SW 1271 (cell line): ENCODE results near the gene CREB3L4.

Source experiments
- DNase-seq, 2 experiments: peaks; one replicate each; lab custom pipeline; 2025; lab: John Stamatoyannopoulos, UW

Gene CREB3L4, protein sequence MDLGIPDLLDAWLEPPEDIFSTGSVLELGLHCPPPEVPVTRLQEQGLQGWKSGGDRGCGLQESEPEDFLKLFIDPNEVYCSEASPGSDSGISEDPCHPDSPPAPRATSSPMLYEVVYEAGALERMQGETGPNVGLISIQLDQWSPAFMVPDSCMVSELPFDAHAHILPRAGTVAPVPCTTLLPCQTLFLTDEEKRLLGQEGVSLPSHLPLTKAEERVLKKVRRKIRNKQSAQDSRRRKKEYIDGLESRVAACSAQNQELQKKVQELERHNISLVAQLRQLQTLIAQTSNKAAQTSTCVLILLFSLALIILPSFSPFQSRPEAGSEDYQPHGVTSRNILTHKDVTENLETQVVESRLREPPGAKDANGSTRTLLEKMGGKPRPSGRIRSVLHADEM

DNA sequence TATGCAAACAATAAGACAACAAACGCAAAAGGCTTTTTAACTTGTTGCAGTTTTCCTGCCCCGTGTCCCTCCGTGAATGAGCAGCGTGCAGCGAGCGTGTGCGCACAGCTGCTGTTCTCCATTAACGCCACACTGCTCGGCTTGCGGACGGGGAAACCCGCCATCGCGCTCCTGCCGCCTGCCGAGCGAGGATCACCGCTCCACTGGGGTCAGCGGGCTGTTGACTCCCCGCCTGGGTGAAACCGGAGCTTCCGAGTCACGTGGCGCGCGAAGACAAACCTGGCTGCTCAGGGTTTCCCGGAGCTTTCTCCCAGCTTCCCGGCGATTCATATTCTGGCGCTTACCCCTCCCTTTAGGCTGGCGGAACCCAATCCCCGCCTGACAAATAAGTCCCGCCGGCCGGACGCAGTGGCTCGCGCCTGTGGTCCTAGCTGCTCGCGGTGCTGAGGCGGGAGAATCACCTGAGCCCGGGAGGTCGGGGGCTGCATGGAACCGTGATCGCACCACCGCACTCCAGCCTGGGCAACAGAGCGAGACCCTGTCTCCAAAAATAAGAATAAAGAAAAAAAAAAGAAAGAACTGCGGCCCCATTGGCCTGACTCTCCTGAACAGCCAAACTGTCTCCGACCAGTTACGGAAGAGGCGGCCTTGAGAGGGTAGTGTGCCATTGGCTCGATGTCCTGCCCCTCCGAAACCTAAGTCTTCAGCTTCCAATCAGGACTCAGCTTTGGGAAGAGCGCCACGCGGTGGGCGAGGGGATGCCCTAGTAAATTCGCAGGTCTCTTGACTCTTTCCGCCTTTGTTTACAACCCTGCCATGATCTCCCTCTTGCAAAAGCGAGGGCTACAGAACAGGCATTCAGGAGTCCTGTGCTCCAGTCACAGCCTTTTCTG lies at the start of gene CREB3L4:
Gene CREB3L4 (plus strand): TSS at position 796 of the 893 bp plus-strand sequence. CDS start 624 bp downstream, outside the sequence.
- peak; percentile 81 to 90 for DNase-seq

DNA sequence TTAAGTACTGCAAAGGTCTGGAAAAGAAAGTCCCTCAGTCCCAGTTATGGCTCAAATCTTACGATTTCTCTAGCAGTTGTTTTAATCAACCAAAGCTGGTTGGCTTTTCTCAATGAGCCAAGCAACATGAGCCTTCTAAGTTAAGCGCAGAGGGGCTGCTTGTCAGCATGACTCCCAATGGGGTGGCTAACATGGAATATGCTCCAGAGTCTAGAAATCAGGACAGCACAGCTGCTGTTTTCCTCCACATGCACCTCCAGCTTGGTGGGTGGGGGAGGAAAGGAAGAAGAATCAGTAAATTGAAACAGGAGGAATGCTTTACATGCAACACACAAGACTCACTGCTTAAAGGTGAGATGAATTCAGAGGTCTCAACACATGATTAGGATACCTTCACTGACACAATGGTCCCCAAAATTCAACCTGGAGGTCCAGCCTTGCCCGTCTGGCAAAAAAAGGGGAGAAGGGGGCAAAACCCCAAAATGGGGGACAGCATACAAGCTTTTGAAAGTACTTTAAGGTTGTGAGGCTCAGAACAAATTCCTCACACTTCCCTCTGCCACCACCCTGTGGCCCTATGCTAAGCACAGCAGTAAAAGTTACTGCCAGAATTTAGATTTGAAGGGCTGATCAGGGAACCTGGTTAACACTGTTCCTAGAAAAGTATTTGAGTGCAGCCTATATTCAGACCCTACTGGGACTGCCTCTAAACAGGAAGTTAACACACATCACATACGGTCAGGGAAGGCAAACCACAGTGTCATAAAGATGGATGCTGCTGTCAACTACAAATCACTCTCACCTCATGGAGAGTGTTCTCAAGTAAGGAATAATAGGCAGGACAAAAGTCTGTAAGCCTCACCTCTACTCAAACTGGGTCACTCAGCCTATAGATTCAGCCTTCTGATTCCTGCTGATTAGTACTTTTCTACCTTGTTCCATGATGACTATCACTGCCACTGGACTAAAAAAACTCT lies 47.5 kb upstream of the CREB3L4 start:
- DNase-seq: no peak

DNA sequence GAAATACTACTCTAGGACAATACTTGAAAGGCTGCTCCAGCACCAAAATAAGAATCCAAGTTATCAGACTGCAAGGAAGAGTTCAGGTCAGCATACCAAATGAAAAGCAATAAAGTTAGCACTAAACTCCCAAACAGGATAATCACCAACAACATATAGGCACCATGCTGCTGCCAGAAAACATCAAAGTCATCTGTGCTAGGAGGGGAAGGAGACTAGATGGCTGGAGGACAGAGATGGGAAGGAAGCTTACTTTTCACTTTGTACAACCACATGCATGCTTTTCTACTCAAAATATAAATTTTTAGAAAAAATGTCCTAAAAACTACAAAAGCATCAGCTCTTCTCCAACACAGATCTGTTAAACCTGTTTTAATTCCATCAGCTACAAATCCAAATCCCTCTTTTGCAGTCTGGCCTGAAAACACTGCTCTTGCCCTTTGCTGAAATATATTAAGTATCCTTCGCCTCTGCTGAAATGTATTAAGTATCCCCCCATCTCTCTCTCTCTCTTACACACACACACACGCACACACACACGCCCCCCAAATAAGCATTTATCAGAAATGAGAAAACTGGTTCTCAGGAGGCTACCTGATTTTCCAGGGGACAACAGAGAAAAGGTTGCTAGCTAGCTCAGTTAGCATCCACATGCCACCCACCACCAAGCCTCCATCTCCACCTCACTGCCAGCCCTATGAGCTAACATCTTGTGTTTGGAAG lies 46.5 kb upstream of the CREB3L4 start:
- DNase-seq: no peak

DNA sequence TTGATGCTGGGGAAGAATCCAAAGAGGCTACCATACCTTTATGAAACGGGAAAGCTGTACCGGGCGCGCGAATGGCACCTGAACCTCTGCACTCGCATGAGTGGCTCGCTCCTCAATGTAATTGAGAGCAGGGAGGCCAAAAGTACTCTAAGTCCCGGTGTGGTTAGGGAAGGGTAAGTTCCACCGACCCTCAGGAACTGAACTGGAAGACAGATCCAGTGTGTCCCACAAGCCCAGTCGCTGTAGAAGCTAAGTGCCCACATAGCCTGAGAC lies 46.0 kb upstream of the CREB3L4 start:
- no peak for DNase-seq

DNA sequence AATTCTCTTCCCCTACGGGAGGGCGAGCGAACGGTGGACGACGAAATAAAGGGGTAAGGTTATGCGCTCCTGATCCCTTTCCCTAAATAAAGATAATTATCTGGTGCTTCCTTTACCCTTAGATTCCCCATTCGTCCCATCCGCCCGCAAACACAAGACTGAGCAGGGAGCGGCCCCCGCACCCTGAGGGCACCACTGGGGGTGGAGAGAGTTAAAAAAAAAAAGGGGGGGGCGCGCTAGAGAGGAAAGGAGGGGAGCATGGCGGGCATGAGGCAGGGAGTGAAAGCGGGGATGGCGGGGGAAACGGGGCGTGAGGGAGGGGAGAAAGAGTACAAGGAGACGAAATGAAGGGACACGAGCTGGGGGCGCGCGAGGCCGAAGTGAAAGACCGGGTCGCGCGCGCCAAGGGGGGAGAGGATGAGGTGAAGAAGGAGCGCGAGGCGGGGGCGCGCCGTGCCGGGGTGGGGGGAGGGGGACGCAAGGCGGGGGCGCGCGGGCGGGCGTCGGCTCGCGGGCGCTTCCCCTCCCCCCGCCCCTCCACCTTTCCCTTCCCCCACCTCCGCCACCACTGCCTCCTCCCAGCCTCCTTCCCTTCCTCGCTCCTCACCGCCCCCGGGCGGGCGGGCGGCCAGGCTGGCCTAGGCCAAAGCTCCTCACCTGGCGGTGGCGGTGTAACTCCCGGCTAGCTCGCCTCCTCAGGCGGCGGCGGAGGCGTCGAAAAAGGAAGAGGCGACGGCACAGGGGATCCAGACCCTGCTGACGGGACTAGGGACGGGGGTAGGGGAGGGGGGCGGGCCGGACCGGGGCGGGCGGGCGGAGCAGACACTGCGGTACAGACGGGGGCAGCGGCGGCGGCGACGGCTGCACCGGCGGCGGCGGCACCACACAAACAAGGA lies 45.4 kb upstream of the CREB3L4 start:
- peak in 1 of 2 experiments; percentile 51 for DNase-seq

DNA sequence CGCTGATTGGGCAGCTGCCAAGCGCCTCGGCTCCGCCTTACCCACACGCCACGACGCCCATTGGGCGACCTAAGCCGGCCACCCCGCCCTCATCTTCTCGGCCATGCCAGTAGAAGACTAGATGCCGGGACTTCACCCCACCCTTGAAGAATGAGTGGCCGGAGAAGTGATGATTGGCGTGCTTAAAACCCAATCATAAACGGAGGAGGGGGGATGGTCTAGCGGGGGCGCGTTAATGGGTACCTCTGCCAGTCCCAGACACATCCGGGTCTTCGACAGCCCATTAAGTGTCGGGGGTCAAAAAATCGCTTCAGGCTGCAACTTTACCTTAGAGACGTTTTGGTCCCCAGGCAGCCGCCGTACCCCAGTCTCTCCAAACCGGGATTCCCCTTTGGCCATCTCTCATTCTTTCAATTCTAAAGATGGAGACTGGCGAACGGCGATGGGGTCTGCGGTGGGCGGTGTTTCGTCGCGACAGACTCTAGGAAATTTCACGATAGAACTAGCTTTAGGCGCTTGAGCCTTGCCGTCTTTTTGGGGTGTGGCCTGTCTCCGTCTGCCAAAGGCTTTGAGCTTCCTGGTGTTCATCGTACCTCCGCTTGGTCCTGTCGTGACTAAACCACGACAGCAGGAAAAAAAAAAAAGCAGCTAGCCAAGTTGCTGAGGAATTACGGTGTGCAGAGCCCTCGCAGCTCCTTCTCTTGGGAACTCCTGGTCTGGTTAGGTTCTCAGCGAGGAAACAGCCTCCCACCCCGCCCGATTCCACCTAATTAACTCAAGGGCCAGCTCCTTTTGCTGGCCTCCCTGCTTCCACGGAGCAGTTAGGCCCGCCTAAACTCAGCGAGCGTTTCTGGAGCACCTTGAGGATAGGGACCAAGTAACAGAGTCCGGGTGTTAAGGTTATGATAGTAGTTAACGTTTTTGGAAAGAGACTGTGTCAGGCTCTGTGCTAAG lies 44.5 kb upstream of the CREB3L4 start, which contains the start of gene GATAD2B:
Gene GATAD2B (minus strand): TSS at position 1 of the 954 bp plus-strand sequence. CDS start 94,625 bp downstream, outside the sequence.
- DNase-seq: peak; percentile 92 to 97

DNA sequence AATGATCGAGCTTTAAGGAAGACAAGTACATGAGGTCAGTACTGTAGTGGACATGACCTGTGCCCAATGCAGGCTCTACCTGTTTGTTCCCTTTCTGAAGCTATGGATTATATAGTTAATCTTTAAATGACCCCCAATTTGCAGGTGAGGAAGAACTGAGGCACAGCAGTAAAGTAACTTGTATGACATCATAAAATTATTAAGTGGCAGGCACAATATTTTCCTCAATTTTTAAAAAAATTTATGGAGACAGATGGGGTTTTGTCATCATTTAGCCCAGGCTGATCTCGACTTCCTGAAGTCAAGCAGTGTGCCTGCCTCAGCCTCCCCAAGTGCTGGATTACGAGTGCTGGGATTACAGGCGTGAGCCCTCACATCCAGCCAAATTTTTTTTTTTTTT lies 41.3 kb upstream of the CREB3L4 start:
- DNase-seq: no peak

DNA sequence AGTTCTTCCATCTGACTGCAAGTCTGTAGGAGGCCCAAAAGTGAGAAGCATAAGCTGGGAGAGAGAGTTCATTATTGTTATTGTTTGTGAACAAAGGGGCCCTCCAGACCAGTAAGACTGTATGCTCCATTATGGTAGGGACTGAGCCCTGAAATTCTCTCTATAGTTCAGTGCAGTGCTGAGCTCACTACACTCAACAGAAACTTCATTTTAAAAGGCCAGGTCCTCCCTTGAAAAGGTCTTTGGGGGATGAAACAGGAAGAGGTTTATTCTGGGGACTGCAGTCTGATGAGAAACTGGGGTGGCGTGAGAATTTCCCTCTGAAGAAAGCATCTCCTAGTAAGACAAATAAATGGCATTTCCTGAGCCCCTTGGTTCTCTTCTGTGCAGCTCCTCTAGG lies 39.5 kb upstream of the CREB3L4 start:
- no peak for DNase-seq

DNA sequence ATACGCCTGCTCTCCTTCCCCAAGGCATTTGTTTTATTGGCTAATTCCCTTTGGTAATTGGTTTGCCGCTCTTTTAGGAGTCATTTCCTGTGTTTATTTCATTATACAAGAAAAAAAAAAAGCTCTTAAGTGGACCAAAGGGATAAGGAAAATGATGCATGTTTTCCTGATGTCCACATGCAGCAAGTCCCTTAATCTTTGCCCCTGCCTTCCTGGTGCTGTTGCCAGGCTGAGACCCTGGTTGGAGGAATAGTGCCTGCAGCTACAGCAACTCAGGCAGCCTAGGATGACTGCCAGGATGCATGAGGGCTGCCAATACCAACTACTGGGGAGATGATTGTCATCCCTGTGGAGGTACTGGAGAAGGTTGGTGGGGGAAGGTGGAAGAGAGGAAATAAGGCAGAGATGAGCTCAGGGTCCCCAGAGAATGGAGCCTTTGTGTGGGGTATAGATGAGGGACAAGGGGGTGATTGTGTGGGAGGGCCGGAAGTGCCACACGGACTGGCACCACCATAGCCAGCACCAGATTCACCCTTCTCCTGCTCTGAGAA lies 38.8 kb upstream of the CREB3L4 start:
- no peak for DNase-seq

DNA sequence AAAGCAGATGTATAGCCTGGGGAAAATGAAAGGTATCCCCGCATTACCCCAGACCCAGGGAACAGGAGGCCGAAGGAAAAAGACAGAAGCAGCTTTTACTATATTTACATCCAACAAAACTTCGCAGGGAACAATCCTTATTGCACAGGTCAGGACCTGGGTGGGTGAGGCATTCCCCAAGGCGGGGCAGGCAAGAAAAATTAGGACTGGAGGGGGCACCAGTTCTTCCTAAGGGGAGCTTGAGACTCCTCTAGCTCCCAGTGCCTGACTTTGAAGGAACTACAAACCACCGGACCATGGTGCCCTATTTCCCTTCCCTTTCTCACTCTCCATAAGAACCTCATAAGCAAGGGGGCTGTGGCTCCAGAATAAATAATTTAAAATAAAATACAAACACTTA lies 38.3 kb upstream of the CREB3L4 start:
- no peak for DNase-seq

DNA sequence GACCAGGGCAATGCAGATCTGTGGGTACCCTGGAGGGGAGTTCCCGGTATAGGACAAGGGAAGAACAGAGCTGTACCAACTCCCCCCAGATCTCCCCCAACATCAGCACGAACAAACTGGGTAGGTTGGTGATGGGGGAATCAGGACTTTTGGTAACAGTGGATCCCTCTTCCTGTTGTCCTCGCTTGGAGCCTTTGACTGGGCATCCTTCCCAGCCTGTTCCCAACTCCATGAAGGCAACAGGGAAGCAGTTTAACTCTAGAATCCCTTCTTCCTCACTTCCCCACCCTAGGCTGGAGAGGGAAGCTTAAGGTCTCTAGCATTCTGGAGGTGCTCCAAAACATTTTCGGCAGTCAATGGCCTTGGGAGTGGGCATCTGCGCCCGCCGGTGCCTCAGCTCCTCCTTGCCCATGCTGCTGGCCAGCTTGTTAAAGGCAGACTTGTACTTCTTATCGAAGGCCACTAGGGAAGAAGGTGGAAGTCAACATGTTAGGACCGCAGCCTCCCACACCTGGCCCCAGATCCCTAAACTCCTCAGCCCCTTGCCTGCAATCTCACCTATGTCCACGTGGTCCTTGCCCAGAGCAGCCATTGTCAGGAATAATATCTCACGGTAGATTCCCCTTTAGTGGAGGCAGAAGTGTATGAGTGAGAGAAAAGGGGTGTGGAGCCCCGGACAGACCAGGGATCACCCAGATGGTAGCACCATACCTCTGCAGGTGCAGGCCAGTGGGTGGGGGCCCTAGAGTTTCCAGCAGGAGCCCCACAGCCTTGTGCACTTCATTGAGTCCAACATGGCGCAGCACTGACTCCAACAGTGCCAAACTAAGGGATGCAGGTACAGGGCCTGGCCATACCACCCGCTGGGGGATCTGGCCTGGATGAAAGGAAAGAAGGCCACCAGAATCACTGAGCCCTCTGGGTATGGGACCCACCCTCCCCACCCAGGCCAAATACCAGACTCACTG lies 37.4 kb upstream of the CREB3L4 start:
- no peak for DNase-seq

DNA sequence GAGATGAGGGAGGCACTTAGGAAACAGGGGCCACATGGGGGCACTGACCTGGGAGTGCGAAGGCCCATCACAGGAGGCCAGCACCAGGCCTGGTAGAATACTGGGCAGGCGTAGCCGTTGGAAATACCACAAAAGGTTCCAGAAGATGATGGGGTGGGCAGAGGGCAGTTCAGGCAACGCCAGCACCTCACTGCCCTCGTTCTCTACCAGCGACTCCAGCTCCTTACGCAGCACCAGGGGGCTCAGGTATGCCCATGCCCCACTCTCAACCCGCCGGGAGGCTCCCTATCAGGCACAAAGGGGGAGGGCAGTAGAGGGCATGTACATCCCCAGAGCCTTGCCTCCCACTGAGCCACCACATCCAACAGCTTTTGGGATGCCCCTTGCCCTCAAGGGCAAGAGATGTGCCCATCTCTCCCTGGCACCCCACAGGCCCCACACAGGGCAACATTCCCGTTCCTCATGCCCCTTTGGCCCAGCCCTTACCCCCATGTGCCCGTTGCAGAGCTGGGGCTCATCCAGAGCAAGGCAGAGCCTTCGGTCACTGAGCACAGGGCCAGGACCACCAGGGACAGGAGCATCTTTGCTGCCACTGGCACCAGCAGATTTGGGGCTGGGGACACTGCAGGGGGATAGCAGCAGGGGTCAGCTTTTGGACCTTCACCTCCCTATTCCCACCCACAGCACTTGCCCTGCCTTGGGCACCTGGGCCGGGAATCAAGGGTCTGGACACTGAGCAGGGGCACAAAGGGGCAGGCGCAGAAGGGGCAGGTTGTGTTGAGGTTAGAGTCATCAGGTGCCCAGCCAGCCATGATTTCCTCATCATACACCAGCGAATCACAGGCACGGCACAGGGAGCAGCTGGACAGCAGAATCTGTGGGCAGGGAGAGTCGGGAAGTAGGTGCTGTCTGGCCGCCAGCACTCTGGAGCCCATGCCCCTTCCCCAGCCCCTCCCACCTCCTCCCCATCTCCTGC lies 35.3 kb upstream of the CREB3L4 start:
- DNase-seq: no peak

DNA sequence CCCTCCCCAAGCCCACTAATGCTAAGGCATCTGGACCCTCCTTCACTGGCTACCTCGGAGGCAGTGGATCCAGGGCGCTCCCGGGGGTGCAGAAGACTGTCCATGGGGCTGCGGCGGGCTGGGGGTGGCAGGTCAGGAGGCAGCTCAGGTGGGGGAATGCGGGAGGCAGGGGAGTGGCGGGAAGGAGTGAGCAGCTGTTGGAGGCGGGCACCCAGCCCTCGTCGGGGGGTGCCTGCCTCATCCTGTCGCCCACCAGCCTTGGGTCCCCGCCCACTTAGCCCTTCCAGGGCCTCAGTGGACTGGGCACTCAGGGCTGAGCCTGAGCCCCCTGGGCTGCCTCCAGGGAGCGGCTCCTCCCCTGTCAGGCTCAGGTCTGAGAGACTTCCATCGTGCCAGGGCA lies 34.3 kb upstream of the CREB3L4 start:
- no peak for DNase-seq

DNA sequence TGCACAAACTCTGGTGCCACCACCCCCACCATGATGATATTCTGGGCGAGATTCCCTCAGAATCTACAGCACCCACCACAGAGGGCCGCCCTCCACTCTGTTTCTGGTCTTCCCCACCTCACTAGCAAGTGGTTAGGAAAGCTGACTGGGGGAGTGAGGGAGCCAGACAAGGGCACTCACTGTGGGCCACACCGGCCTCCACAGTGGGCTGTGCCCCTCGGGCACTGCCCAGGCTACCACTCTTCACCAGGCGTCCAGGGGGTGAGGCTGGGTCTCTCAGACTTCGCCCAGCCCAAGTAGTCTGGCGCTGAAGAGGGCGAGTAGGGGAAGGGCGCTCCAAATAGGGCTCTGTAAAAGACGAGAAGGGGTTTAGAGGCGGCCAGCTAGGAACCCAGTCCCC lies 33.7 kb upstream of the CREB3L4 start:
- no peak for DNase-seq

DNA sequence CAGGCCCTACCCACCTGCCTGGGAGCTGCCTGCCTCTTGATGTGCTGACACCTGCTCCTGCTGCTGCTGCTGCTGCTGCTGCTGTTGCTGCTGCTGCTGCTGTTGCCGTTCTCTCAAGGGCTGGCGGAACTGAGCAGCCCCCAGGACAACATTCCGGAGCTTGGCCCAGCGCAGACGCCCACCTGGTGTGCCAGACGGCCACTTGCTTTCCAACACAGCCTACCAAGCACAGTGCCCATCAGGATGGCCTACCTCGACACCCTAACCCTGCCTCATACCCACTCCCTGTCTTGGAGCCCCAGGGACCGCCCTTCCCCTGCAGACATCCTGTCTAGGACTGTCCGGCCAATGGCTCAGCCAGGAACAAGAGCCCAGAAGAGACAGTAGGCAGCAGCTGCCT lies 33.0 kb upstream of the CREB3L4 start:
- DNase-seq: no peak
